Measurements from ENCODE around the gene IPO4. TPM values are rescaled to one million over a fixed set of nuclear protein-coding genes. Genes with fewer than 3 reads are reported as not detected.

The IPO4 gene
- total RNA-seq, 4 donors from 2014 or later: 28.1 to 49.0 (median 31.3) TPM

GRCh38 chr14:24167469-24168114 lies 21.0 kb downstream of the IPO4 start:
- no peak for DNase-seq
- H3K27ac ChIP-seq: no peak overlapping the region
- peaks cover 38 to 40% of the 10 kb centered on the region in 2 donors for H3K36me3 ChIP-seq
- intact Hi-C loops (cut with DNase I): no loop called here
- H3K4me3 ChIP-seq (replicated peaks in 1 of 3): no peak overlapping the region
- no peaks in the 10 kb centered on the region for H3K27me3 ChIP-seq
- 91 to 96% methylated on average over 3 of the region's 3 CpGs for WGBS, 2 donors
- H3K4me1 ChIP-seq: peaks cover 12% of the 10 kb centered on the region in 2 donors
- H3K9me3 ChIP-seq: no peaks in the 10 kb centered on the region
- TF ChIP-seq POLR2A (IDR thresholded peaks at IDR 0.05): no peak
- TF ChIP-seq CTCF (IDR thresholded peaks at IDR 0.05): no peak

- intact Hi-C loops (cut with DNase I): no loop called here
- no peaks in the 10 kb centered on the region for H3K27me3 ChIP-seq
- peaks cover 18 to 22% of the 10 kb centered on the region in 2 donors for H3K4me1 ChIP-seq
- H3K4me3 ChIP-seq (replicated peaks in 1 of 3): no peak overlapping the region
- no peak for DNase-seq
- H3K27ac ChIP-seq: no peak overlapping the region
- 90 to 94% methylated on average over 5 of the region's 5 CpGs for WGBS, 2 donors
- H3K36me3 ChIP-seq: peaks cover 38 to 40% of the 10 kb centered on the region in 2 donors
- H3K9me3 ChIP-seq: no peaks in the 10 kb centered on the region
- no peak for TF ChIP-seq POLR2A (IDR thresholded peaks at IDR 0.05)
- no peak for TF ChIP-seq CTCF (IDR thresholded peaks at IDR 0.05)
Observed at GRCh38 chr14:24165785-24166184, 22.8 kb downstream of the IPO4 start.

- H3K27me3 ChIP-seq: no peaks in the 10 kb centered on the region
- H3K4me1 ChIP-seq: peaks cover 18 to 27% of the 10 kb centered on the region in 2 donors
- DNase-seq: no peak
- H3K27ac ChIP-seq: no peak overlapping the region
- intact Hi-C loops (cut with DNase I): no loop called here
- no peaks in the 10 kb centered on the region for H3K9me3 ChIP-seq
- TF ChIP-seq POLR2A (IDR thresholded peaks at IDR 0.05): no peak
- no peak for TF ChIP-seq CTCF (IDR thresholded peaks at IDR 0.05)
- H3K36me3 ChIP-seq: peaks cover 40 to 42% of the 10 kb centered on the region in 2 donors
- no peak overlapping the region for H3K4me3 ChIP-seq (replicated peaks in 1 of 3)
- 88 to 90% methylated on average over 9 to 14 of the region's 14 CpGs for WGBS, 2 donors
Observed at GRCh38 chr14:24164518-24164991, 24.1 kb downstream of the IPO4 start.

GRCh38 chr14:24162093-24162492 lies 26.5 kb downstream of the IPO4 start:
- H3K4me3 ChIP-seq (replicated peaks in 1 of 3): peak overlapping the region in 2 of 3 donors; percentile 52 to 58
- no peaks in the 10 kb centered on the region for H3K9me3 ChIP-seq
- intact Hi-C loops (cut with DNase I): no loop called here
- H3K27me3 ChIP-seq: no peaks in the 10 kb centered on the region
- 65 to 73% methylated on average over 8 of the region's 8 CpGs for whole genome bisulfite sequencing, 2 donors
- TF ChIP-seq POLR2A (IDR thresholded peaks at IDR 0.05): no peak
- TF ChIP-seq CTCF (IDR thresholded peaks at IDR 0.05): no peak
- H3K4me1 ChIP-seq: peaks cover 18 to 27% of the 10 kb centered on the region in 2 donors
- DNase-seq: no peak
- peak overlapping the region; percentile 92 to 97 (median 97) for H3K27ac ChIP-seq
- peaks cover 54 to 56% of the 10 kb centered on the region in 2 donors for H3K36me3 ChIP-seq
